ENCODE measurements around the gene CDK9.
A peak's percentile ranks its signal among the peaks of the same experiment; 100 is the strongest.

The CDK9 gene

GRCh38 chr9:127822108-127822507 is 36.3 kb downstream of the CDK9 start:
- H3K27ac ChIP-seq, result no peak overlapping the region
- in situ Hi-C loops (cut with HindIII; ENCODE audit: low pct_ligation_motif_present, low sequenced_read_pairs), result no loop called here
- no peaks in the 10 kb centered on the region for H3K27me3 ChIP-seq (replicated peaks)
- DNase-seq, result no peak
- H3K4me3 ChIP-seq (ENCODE audit: low read depth, low read length), result no peak overlapping the region
- H3K36me3 ChIP-seq (replicated peaks), result peaks cover 68% of the 10 kb centered on the region
- TF ChIP-seq, protein P1, sequence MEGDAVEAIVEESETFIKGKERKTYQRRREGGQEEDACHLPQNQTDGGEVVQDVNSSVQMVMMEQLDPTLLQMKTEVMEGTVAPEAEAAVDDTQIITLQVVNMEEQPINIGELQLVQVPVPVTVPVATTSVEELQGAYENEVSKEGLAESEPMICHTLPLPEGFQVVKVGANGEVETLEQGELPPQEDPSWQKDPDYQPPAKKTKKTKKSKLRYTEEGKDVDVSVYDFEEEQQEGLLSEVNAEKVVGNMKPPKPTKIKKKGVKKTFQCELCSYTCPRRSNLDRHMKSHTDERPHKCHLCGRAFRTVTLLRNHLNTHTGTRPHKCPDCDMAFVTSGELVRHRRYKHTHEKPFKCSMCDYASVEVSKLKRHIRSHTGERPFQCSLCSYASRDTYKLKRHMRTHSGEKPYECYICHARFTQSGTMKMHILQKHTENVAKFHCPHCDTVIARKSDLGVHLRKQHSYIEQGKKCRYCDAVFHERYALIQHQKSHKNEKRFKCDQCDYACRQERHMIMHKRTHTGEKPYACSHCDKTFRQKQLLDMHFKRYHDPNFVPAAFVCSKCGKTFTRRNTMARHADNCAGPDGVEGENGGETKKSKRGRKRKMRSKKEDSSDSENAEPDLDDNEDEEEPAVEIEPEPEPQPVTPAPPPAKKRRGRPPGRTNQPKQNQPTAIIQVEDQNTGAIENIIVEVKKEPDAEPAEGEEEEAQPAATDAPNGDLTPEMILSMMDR (IDR thresholded peaks at IDR 0.05; ENCODE audit: low read depth, low read length, missing control alignments), result no peak

GRCh38 chr9:127825319-127826051 is 39.7 kb downstream of the CDK9 start:
- TF ChIP-seq, protein P1 (IDR thresholded peaks at IDR 0.05; ENCODE audit: low read depth, low read length, missing control alignments), result peak; percentile 61
- in situ Hi-C loops (cut with HindIII; ENCODE audit: low pct_ligation_motif_present, low sequenced_read_pairs), result no loop called here
- Histone ChIP-seq H3K36me3 (replicated peaks) (peaks cover 42% of the 10 kb centered on the region), H3K4me3 (ENCODE audit: low read depth, low read length) (no peak overlapping the region), H3K27ac (no peak overlapping the region), H3K27me3 (replicated peaks) (no peaks in the 10 kb centered on the region)
- DNase-seq, result no peak

GRCh38 chr9:127826253-127826913 is 40.5 kb downstream of the CDK9 start:
- in situ Hi-C loops (cut with HindIII; ENCODE audit: low pct_ligation_motif_present, low sequenced_read_pairs), result no loop called here
- H3K36me3 ChIP-seq (replicated peaks), result peaks cover 37% of the 10 kb centered on the region
- no peak for DNase-seq

GRCh38 chr9:127828262-127829031 is 42.6 kb downstream of the CDK9 start:
- Histone ChIP-seq H3K27me3 (replicated peaks) (no peaks in the 10 kb centered on the region), H3K36me3 (replicated peaks) (peaks cover 30% of the 10 kb centered on the region), H3K27ac (no peak overlapping the region), H3K4me3 (ENCODE audit: low read depth, low read length) (peak overlapping the region; percentile 29)
- DNase-seq, result peak; percentile 46
- in situ Hi-C loops (cut with HindIII; ENCODE audit: low pct_ligation_motif_present, low sequenced_read_pairs), result no loop called here
- TF ChIP-seq, protein P1 (IDR thresholded peaks at IDR 0.05; ENCODE audit: low read depth, low read length, missing control alignments), result no peak

More at GRCh38 chr9:127826253-127826913, 40.5 kb downstream of the CDK9 start:
- no peaks in the 10 kb centered on the region for H3K27me3 ChIP-seq (replicated peaks)
- H3K4me3 ChIP-seq (ENCODE audit: low read depth, low read length), result no peak overlapping the region
- H3K27ac ChIP-seq, result no peak overlapping the region
- TF ChIP-seq, protein P1 (IDR thresholded peaks at IDR 0.05; ENCODE audit: low read depth, low read length, missing control alignments), result no peak

DNA sequence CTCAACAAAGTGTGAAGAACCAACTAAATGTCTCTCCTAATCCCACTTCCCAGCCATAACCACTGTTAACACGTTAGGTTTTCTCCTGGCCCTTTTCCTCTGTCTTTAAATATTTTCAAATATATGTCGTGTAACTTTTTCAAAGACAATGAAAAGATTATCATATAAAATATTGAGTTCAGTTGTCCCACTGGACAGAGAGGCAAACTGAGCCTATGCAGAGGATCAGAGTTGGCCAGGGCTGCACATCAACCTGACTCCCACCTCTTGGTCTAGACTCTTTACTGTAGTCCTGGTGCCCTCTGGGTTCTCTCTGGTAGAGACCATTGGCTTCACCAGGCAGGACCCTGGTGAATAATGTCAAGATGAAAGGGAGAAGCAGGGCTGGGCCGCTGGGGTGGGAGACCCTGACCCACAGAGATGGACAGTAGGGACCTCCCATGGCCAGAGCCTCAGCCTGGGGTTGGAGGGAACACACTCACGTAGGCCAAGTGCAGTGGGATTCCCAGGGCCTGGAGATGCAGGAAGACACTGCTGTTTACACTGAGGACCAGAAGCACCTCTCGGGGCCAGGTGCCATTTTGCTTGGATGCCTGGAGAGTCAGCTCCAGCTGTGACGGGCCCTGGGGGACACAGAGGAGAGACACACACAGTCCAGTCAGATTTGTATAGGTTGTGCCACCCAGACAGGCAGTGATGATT is 43.5 kb downstream of the CDK9 start:
- TF ChIP-seq, protein P1 (IDR thresholded peaks at IDR 0.05; ENCODE audit: low read depth, low read length, missing control alignments), result no peak
- peaks cover 23% of the 10 kb centered on the region for H3K36me3 ChIP-seq (replicated peaks)
- no peak for DNase-seq
- no peaks in the 10 kb centered on the region for H3K27me3 ChIP-seq (replicated peaks)
- in situ Hi-C loops (cut with HindIII; ENCODE audit: low pct_ligation_motif_present, low sequenced_read_pairs), result no loop called here
- no peak overlapping the region for H3K4me3 ChIP-seq (ENCODE audit: low read depth, low read length)
- H3K27ac ChIP-seq, result no peak overlapping the region
